Motor neuron (in vitro differentiated cells): Measurements from ENCODE around the gene PSMA4. TPM values are rescaled to one million over a fixed set of nuclear protein-coding genes. Genes with fewer than 3 reads are reported as not detected.

Experiments
- ATAC-seq, 8 experiments: fragments of 200-7000 bp; cut with Tn5 transposase; replicated peaks in 6 of 8; 2 replicates each; pipeline ENCODE4 v1.8.0; 2021; ENCODE audit warnings: mild to moderate bottlenecking in 8 of 8, moderate library complexity in 8 of 8
- H3K27ac ChIP-seq, 2 donors: fragments of 250-450 bp; sonication (Bioruptor Pico); 2 replicates each; pipeline ENCODE4 v1.9.0; 2021; ENCODE audit warnings: antibody characterized with exemption in 2 of 2, mild to moderate bottlenecking in 2 of 2, moderate library complexity in 1 of 2
- H3K4me1 ChIP-seq, 2 donors: fragments of 250-450 bp; sonication (Bioruptor Pico); replicated peaks in 1 of 2; 2 replicates each; pipeline ENCODE4 v1.6.1; 2021; ENCODE audit warnings: antibody characterized with exemption in 2 of 2, mild to moderate bottlenecking in 2 of 2, moderate library complexity in 1 of 2
- H3K4me3 ChIP-seq, 5 donors: fragments of 250-450 bp; sonication (Bioruptor Pico); 2 replicates each; pipeline ENCODE4 v1.9.0; 2021; ENCODE audit warnings: antibody characterized with exemption in 5 of 5, mild to moderate bottlenecking in 5 of 5, moderate library complexity in 4 of 5
- WGBS, 10 experiments: fragments of 450-650 bp; shearing (Covaris generic); methylation state at CpG; one replicate each; pipeline ENCODE4 v1.0.0; 2022; 5-methylcytosine and 5-hydroxymethylcytosine counted together
- in situ Hi-C, 9 experiments: fragments of 400-800 bp; cut with MboI; loops; one replicate each; pipeline ENCODE4 v1.15.0; 2021; ENCODE audit warnings: low sequenced_read_pairs in 9 of 9, low pct_unique_long_range_greater_than_20kb in 2 of 9; ENCODE audit not compliant: unreplicated experiment in 9 of 9
- total RNA-seq, 8 experiments: library from RNA; unstranded; fragments of 300-600 nt; gene quantifications; 2 replicates each; pipeline versions ENCODE4 v1.2.3 to v1.2.4, GENCODE V29; 2022

Gene PSMA4
- total RNA-seq, 8 experiments from 2014 or later, result 181 to 384 (median 262) TPM

- in situ Hi-C loops, result no loop called here
- peak overlapping the region in 1 of 5 donors; percentile 80 for H3K4me3 ChIP-seq
- WGBS, 10 experiments, result 60 to 100% (median 73%) methylated on average over 1 to 6 of the region's 11 CpGs; no CpG with 5 or more reads in 7 of the 10 experiments
- H3K4me1 ChIP-seq, result peaks cover 0 to 16% of the 10 kb centered on the region in 2 donors
- ATAC-seq, result no peak
- H3K27ac ChIP-seq, result no peak overlapping the region
Measured at GRCh38 chr15:78564743-78565096, 24.5 kb downstream of the PSMA4 start.

GRCh38 chr15:78565097-78565950 lies 25.1 kb downstream of the PSMA4 start, which contains the start of gene CHRNA5:
Gene CHRNA5, plus strand, starts transcription at chr15:78565520. Its CDS starts 200 bp downstream, at chr15:78565720.
- peak; percentile 81 to 94 (median 92) for ATAC-seq
- no peak within 1 kb of the TSS for H3K27ac ChIP-seq
- H3K4me3 ChIP-seq, result peak within 1 kb of the TSS; percentile 51 to 99 (median 71)
- peaks cover 0 to 16% of the 10 kb centered on the region in 2 donors for H3K4me1 ChIP-seq
- WGBS, 10 experiments, result 0% methylated on average over 1 to 5 of the region's 75 CpGs; no CpG with 5 or more reads in 7 of the 10 experiments
- in situ Hi-C loops, result no loop called here

- H3K27ac ChIP-seq, result no peak overlapping the region
- in situ Hi-C loops, result no loop called here
- 0 to 39% (median 4%) methylated on average over 2 to 17 of the region's 19 CpGs for WGBS, 10 experiments
- peaks cover 0 to 17% of the 10 kb centered on the region in 2 donors for H3K4me1 ChIP-seq
- ATAC-seq, result peak; percentile 8 to 45 (median 30)
- peak overlapping the region; percentile 51 to 99 (median 71) for H3K4me3 ChIP-seq
Measured at GRCh38 chr15:78565951-78566774, 25.9 kb downstream of the PSMA4 start.

GRCh38 chr15:78567531-78567930 lies 27.3 kb downstream of the PSMA4 start:
- H3K27ac ChIP-seq, result no peak overlapping the region
- in situ Hi-C loops, result no loop called here
- 60 to 100% (median 88%) methylated on average over 1 to 4 of the region's 4 CpGs for WGBS, 10 experiments
- no peak overlapping the region for H3K4me3 ChIP-seq
- peaks cover 0 to 19% of the 10 kb centered on the region in 2 donors for H3K4me1 ChIP-seq
- ATAC-seq, result no peak

- in situ Hi-C loops, result no loop called here
- H3K4me3 ChIP-seq, result no peak overlapping the region
- peaks cover 0 to 19% of the 10 kb centered on the region in 2 donors for H3K4me1 ChIP-seq
- no peak overlapping the region for H3K27ac ChIP-seq
- 40 to 100% (median 70%) methylated on average over 1 to 2 of the region's 2 CpGs; no CpG with 5 or more reads in 2 of the 10 experiments for WGBS, 10 experiments
- no peak for ATAC-seq
Measured at GRCh38 chr15:78570710-78571109, 30.5 kb downstream of the PSMA4 start.

GRCh38 chr15:78571382-78571781 lies 31.1 kb downstream of the PSMA4 start:
- in situ Hi-C loops, result no loop called here
- WGBS, 10 experiments, result 23 to 100% (median 87%) methylated on average over 2 to 4 of the region's 4 CpGs
- Histone ChIP-seq H3K4me3 (no peak overlapping the region), H3K27ac (no peak overlapping the region), H3K4me1 (peaks cover 0 to 18% of the 10 kb centered on the region in 2 donors)
- ATAC-seq, result no peak

GRCh38 chr15:78573416-78573815 lies 33.2 kb downstream of the PSMA4 start:
- in situ Hi-C loops, result no loop called here
- ATAC-seq, result no peak
- H3K4me3 ChIP-seq, result no peak overlapping the region
- no peak overlapping the region for H3K27ac ChIP-seq
- 47 to 100% (median 68%) methylated on average over 1 to 4 of the region's 4 CpGs for WGBS, 10 experiments
- H3K4me1 ChIP-seq, result peaks cover 0 to 10% of the 10 kb centered on the region in 2 donors

GRCh38 chr15:78574944-78575343 lies 34.7 kb downstream of the PSMA4 start:
- in situ Hi-C loops, result no loop called here
- Histone ChIP-seq H3K4me1 (peaks cover 0 to 3% of the 10 kb centered on the region in 2 donors), H3K27ac (no peak overlapping the region), H3K4me3 (no peak overlapping the region)
- 80 to 100% (median 90%) methylated on average over 1 of the region's 1 CpG; no CpG with 5 or more reads in 5 of the 10 experiments for WGBS, 10 experiments
- ATAC-seq, result no peak

GRCh38 chr15:78597583-78597982 lies 57.3 kb downstream of the PSMA4 start:
- Histone ChIP-seq H3K27ac (no peak overlapping the region), H3K4me1 (no peaks in the 10 kb centered on the region), H3K4me3 (no peak overlapping the region)
- no peak for ATAC-seq
- in situ Hi-C loops, result no loop called here
- WGBS, 10 experiments, result 50 to 100% (median 83%) methylated on average over 1 of the region's 1 CpG; no CpG with 5 or more reads in 5 of the 10 experiments

- Histone ChIP-seq H3K27ac (no peak overlapping the region), H3K4me1 (no peaks in the 10 kb centered on the region), H3K4me3 (no peak overlapping the region)
- in situ Hi-C loops, result no loop called here
- WGBS, 10 experiments, result 40 to 100% (median 90%) methylated on average over 1 of the region's 3 CpGs; no CpG with 5 or more reads in 6 of the 10 experiments
- no peak for ATAC-seq
Measured at GRCh38 chr15:78598348-78598747, 58.1 kb downstream of the PSMA4 start.

- no peak overlapping the region for H3K27ac ChIP-seq
- ATAC-seq, result no peak
- in situ Hi-C loops, result no loop called here
- no peak overlapping the region for H3K4me3 ChIP-seq
- H3K4me1 ChIP-seq, result no peaks in the 10 kb centered on the region
Measured at GRCh38 chr15:78599189-78599588, 58.9 kb downstream of the PSMA4 start.
